H1 (cell line): ENCODE data around the gene OXTR. TPM values are rescaled to one million over a fixed set of nuclear protein-coding genes. Genes with fewer than 3 reads are reported as not detected.

Source experiments
- CTCF ChIA-PET: fragments of 300-600 bp; sonication (Branson Sonifier 250); formaldehyde crosslinking; loops from one replicate; lab custom pipeline; 2021; ENCODE audit not compliant: partially characterized antibody; lab: Charles Lee
- POLR2A ChIA-PET: fragments of 300-600 bp; sonication (Branson Sonifier 250); formaldehyde crosslinking; loops from one replicate; lab custom pipeline; 2021; ENCODE audit warnings: inconsistent platforms; ENCODE audit not compliant: partially characterized antibody; lab: Charles Lee
- DNase-seq, 2 experiments: peaks; one replicate each; pipeline versions ENCODE4 v3.0.0 to v3.0.0-alpha.2; 2010 to 2022; ENCODE audit warnings: low spot score in 2 of 2, low read depth in 1 of 2, mixed read lengths in 1 of 2
- FAIRE-seq: peaks from 2 replicates; lab custom pipeline; 2011; peaks lifted over from hg19 to GRCh38; lab: Jason Lieb, UNC
- H2AFZ ChIP-seq: 2 replicates; pipeline ENCODE4 v1.8.1; 2012; ENCODE audit warnings: low read length, inconsistent platforms
- H2AK5ac ChIP-seq: 2 replicates; pipeline ENCODE4 v1.6.1; 2013; ENCODE audit warnings: low read depth, low read length
- H2BK120ac ChIP-seq: replicated peaks from 2 replicates; pipeline ENCODE3; 2013; ENCODE audit warnings: low read depth, low read length, inconsistent platforms
- H2BK12ac ChIP-seq: 2 replicates; pipeline ENCODE4 v1.6.1; 2013; ENCODE audit warnings: low read depth, low read length
- H2BK15ac ChIP-seq: 2 replicates; pipeline ENCODE4 v1.6.1; 2013; ENCODE audit warnings: low read length
- H2BK20ac ChIP-seq: 2 replicates; pipeline ENCODE4 v1.6.1; 2013; ENCODE audit warnings: low read length
- H2BK5ac ChIP-seq: 2 replicates; pipeline ENCODE4 v1.6.1; 2013; ENCODE audit warnings: low read depth, low read length
- H3K14ac ChIP-seq: 2 replicates; pipeline ENCODE4 v1.6.1; 2013; ENCODE audit warnings: inconsistent platforms; ENCODE audit not compliant: insufficient read length
- H3K18ac ChIP-seq: 2 replicates; pipeline ENCODE4 v1.6.1; 2013; ENCODE audit warnings: low read length; ENCODE audit errors: extremely low read depth
- H3K23ac ChIP-seq: 2 replicates; pipeline ENCODE4 v1.6.1; 2013; ENCODE audit warnings: inconsistent platforms; ENCODE audit not compliant: insufficient read length
- H3K23me2 ChIP-seq: 2 replicates; pipeline ENCODE4 v1.6.1; 2013; ENCODE audit warnings: low read depth, low read length
- H3K27ac ChIP-seq: 2 replicates; pipeline ENCODE4 v1.6.1; 2011; ENCODE audit warnings: low read depth, low read length, inconsistent platforms
- H3K27me3 ChIP-seq, 4 experiments: replicated peaks in 1 of 4; 1 replicate in 1 of 4; 2 replicates in 3 of 4; pipeline versions ENCODE4 v1.6.1 to v1.8.1; 2011 to 2013; ENCODE audit warnings: low read length in 3 of 4, mild to moderate bottlenecking in 3 of 4, inconsistent platforms in 2 of 4, mixed read lengths in 2 of 4, moderate library complexity in 1 of 4; ENCODE audit not compliant: control insufficient read depth in 3 of 4, insufficient read depth in 3 of 4; ENCODE audit errors: extremely low read depth in 1 of 4
- H3K36me3 ChIP-seq, 4 experiments: 2 replicates each; pipeline versions ENCODE4 v1.6.1 to v1.8.1; 2011 to 2013; ENCODE audit warnings: mild to moderate bottlenecking in 4 of 4, low read length in 3 of 4, moderate library complexity in 2 of 4, control low read depth in 1 of 4, inconsistent platforms in 1 of 4; ENCODE audit not compliant: insufficient read depth in 4 of 4, control insufficient read depth in 2 of 4
- H3K4ac ChIP-seq: replicated peaks from 2 replicates; pipeline ENCODE3; 2013; ENCODE audit warnings: low read length, low read depth, mixed read lengths, inconsistent platforms; ENCODE audit not compliant: insufficient read length
- H3K4me1 ChIP-seq, 4 experiments: replicated peaks in 1 of 4; 1 replicate in 1 of 4; 2 replicates in 3 of 4; pipeline versions ENCODE4 v1.6.1 to v1.8.1; 2011 to 2013; ENCODE audit warnings: low read length in 3 of 4, inconsistent platforms in 2 of 4, mixed read lengths in 1 of 4; ENCODE audit not compliant: insufficient read depth in 4 of 4, control insufficient read depth in 3 of 4
- H3K4me2 ChIP-seq, 2 experiments: 2 replicates each; pipeline versions ENCODE4 v1.6.1 to v1.8.1; 2011 to 2013; ENCODE audit warnings: low read depth in 2 of 2, low read length in 2 of 2, control low read depth in 1 of 2, inconsistent platforms in 1 of 2, mild to moderate bottlenecking in 1 of 2; ENCODE audit not compliant: insufficient read depth in 1 of 2
- H3K4me3 ChIP-seq, 4 experiments: fragments of 200-600, 300-600 bp in 1 of 4; sonication (generic), shearing (Covaris generic), sonication (Bioruptor Twin) in 1 of 4; 2 replicates each; pipeline versions ENCODE4 v1.5.1 to v1.8.1; 2011 to 2016; ENCODE audit warnings: low read length in 4 of 4, low read depth in 3 of 4, control low read depth in 2 of 4, inconsistent platforms in 2 of 4, mild to moderate bottlenecking in 2 of 4, mixed read lengths in 1 of 4, moderate library complexity in 1 of 4; ENCODE audit not compliant: insufficient read depth in 2 of 4; ENCODE audit errors: extremely low read depth in 1 of 4
- H3K56ac ChIP-seq: replicated peaks from 2 replicates; pipeline ENCODE3; 2013; ENCODE audit warnings: low read depth, mild to moderate bottlenecking, mixed read lengths, low read length, inconsistent platforms; ENCODE audit not compliant: insufficient read length
- H3K79me1 ChIP-seq: 2 replicates; pipeline ENCODE4 v1.6.1; 2013; ENCODE audit warnings: low read depth, low read length, control low read depth
- H3K79me2 ChIP-seq, 2 experiments: 2 replicates each; pipeline versions ENCODE4 v1.6.1 to v1.8.1; 2012 to 2013; ENCODE audit warnings: low read length in 2 of 2, mild to moderate bottlenecking in 2 of 2, inconsistent platforms in 1 of 2; ENCODE audit not compliant: insufficient read depth in 2 of 2, control insufficient read depth in 1 of 2
- H3K9ac ChIP-seq, 4 experiments: replicated peaks in 1 of 4; 1 replicate in 1 of 4; 2 replicates in 3 of 4; pipeline versions ENCODE4 v1.6.1 to v1.8.1; 2011 to 2013; ENCODE audit warnings: low read depth in 3 of 4, low read length in 3 of 4, control low read depth in 2 of 4, mild to moderate bottlenecking in 2 of 4, moderate library complexity in 2 of 4, inconsistent platforms in 1 of 4; ENCODE audit errors: extremely low read depth in 1 of 4
- H3K9me3 ChIP-seq, 2 experiments: 2 replicates each; pipeline versions ENCODE4 v1.6.1 to v1.8.1; 2012 to 2013; ENCODE audit warnings: mild to moderate bottlenecking in 2 of 2, moderate library complexity in 2 of 2, control low read depth in 1 of 2, inconsistent platforms in 1 of 2, low read depth in 1 of 2, low read length in 1 of 2, mixed read lengths in 1 of 2; ENCODE audit not compliant: insufficient read depth in 2 of 2
- H4K20me1 ChIP-seq, 2 experiments: replicated peaks in 1 of 2; 2 replicates each; pipeline versions ENCODE3 to v1.8.1; 2011 to 2013; ENCODE audit warnings: inconsistent platforms in 2 of 2, low read length in 2 of 2, mild to moderate bottlenecking in 1 of 2; ENCODE audit not compliant: insufficient read depth in 2 of 2, control insufficient read depth in 1 of 2
- H4K5ac ChIP-seq: 2 replicates; pipeline ENCODE4 v1.6.1; 2013; ENCODE audit warnings: low read length, low read depth, mixed read lengths, inconsistent platforms; ENCODE audit not compliant: insufficient read length
- H4K8ac ChIP-seq: 2 replicates; pipeline ENCODE4 v1.8.0; 2013; ENCODE audit warnings: mild to moderate bottlenecking, moderate library complexity, low read length, inconsistent platforms; ENCODE audit not compliant: insufficient read depth; ENCODE audit errors: extremely low read depth
- H4K91ac ChIP-seq: replicated peaks from 2 replicates; pipeline ENCODE3; 2013; ENCODE audit warnings: low read length, mixed read lengths, inconsistent platforms; ENCODE audit not compliant: insufficient read length
- ATF3 ChIP-seq: IDR thresholded peaks from 2 replicates; pipeline ENCODE4 v1.6.1; 2011; ENCODE audit warnings: low read depth, mild to moderate bottlenecking, low read length; ENCODE audit not compliant: insufficient read depth
- FOSL1 ChIP-seq: IDR thresholded peaks from 2 replicates; pipeline ENCODE4 v1.6.1; 2011; ENCODE audit warnings: mild to moderate bottlenecking, low read depth, low read length, moderate library complexity; ENCODE audit not compliant: insufficient read depth
- GABPA ChIP-seq: IDR thresholded peaks from 2 replicates; pipeline ENCODE4 v1.6.1; 2011; ENCODE audit warnings: mild to moderate bottlenecking, low read length, moderate library complexity, borderline replicate concordance; ENCODE audit not compliant: insufficient read depth
- KDM1A ChIP-seq: fragments of 200-600, 300-600 bp; sonication (generic); IDR thresholded peaks from 2 replicates; pipeline ENCODE4 v1.7.1; 2016; ENCODE audit warnings: mild to moderate bottlenecking, low read length, borderline replicate concordance
- TAF7 ChIP-seq: optimal IDR thresholded peaks from 2 replicates; pipeline ENCODE3; 2011; ENCODE audit warnings: low read depth, mild to moderate bottlenecking, inconsistent platforms, low read length, moderate library complexity, borderline replicate concordance
- WGBS, 2 experiments: shearing (Covaris generic) in 1 of 2; methylation state at CpG; one replicate each; pipeline versions ENCODE4 v1.1.6 to v1.1.7; 2013 to 2015; ENCODE audit warnings: low lambda C conversion rate in 2 of 2, mixed read lengths in 2 of 2, inconsistent platforms in 1 of 2, low coverage in 1 of 2, missing lambda C conversion rate in 1 of 2; ENCODE audit not compliant: insufficient replicate concordance in 2 of 2, insufficient coverage in 1 of 2, insufficient read length in 1 of 2; ENCODE audit errors: extremely low coverage in 1 of 2, missing lambda C conversion rate in 1 of 2; 5-methylcytosine and 5-hydroxymethylcytosine counted together
- polyA plus RNA-seq, 7 experiments: library from polyadenylated mRNA; depleted of rRNA in 3 of 7; stranded (reverse) in 5 of 7; unstranded in 2 of 7; fragments of >200 nt in 5 of 7; fragments of 200-250 nt in 2 of 7; gene quantifications; 1 replicate in 5 of 7; 2 replicates in 1 of 7; 4 replicates in 1 of 7; pipeline versions ENCODE4 v1.2.1 to v1.2.3, GENCODE V29; 2011 to 2013; ENCODE audit warnings: missing spikeins in 2 of 7, mixed read lengths in 2 of 7
- total RNA-seq: library from RNA; stranded (reverse); fragmentation: NEBNext Ultra II Directional; extraction: Animal tissue kit (Norgen Biotek cat#: 25700); gene quantifications from 2 replicates; pipeline ENCODE4 v1.2.1, GENCODE V29; 2021

OXTR gene
- total and polyA plus RNA-seq, 2 of the 8 experiments (the other 6 are each of a cell fraction or from before 2014, with no cell fraction given) = 0.77 to 2.3 TPM

DNA sequence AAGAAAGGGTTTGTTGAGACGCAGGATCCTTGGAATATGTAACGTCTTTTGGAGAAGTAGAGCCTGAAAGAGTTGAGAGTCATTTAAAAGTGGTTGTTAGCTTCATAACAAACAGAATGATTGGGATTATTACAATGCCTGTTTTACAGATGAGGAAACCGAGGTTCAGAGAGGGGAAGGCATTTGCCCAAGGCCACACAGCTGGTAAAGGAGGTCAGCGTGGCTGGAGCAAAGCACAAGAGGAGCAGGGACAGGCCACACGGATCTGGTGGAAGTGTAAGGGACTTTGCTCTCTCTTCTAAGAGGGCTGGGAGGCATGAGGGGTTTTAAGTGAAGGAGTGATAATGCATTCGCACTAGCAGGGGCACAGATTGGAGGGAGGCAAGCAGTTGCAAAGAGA lies 6.2 kb upstream of the OXTR start:
- Histone ChIP-seq H4K5ac (no peak overlapping the region), H2AFZ (no peak overlapping the region), H3K56ac (no peak overlapping the region), H3K4ac (no peak overlapping the region), H4K8ac (no peak overlapping the region), H3K18ac (no peak overlapping the region), H2BK120ac (no peak overlapping the region), H2BK5ac (no peak overlapping the region), H3K79me2 (no peaks in the 10 kb centered on the region), H3K23me2 (no peaks in the 10 kb centered on the region), H3K9me3 (no peaks in the 10 kb centered on the region), H3K79me1 (no peaks in the 10 kb centered on the region; the same call in 1 of the 2 replicates), H3K27ac (no peak overlapping the region), H3K27me3 (no peaks in the 10 kb centered on the region), H2AK5ac (no peak overlapping the region), H3K14ac (no peak overlapping the region), H3K4me3 (no peak overlapping the region), H4K20me1 (peaks cover 0 to 1% of the 10 kb centered on the region in 2 experiments), H3K4me1 (peaks cover 0 to 4% (median 0%) of the 10 kb centered on the region in 4 experiments; a peak in 1 of 7 replicates), H2BK15ac (no peak overlapping the region), H3K4me2 (no peak overlapping the region), H2BK20ac (no peak overlapping the region; the same call in 1 of the 2 replicates), H4K91ac (no peak overlapping the region), H3K9ac (no peak overlapping the region), H3K36me3 (no peaks in the 10 kb centered on the region), H2BK12ac (no peak overlapping the region), H3K23ac (no peak overlapping the region)
- TF ChIP-seq TAF7 (no peak), FOSL1 (no peak), ATF3 (no peak), GABPA (no peak), KDM1A (no peak)
- no peak for FAIRE-seq
- peak in 1 of 2 experiments; percentile 28 for DNase-seq
- 88% methylated on average over 6 of the region's 6 CpGs; no CpG with 5 or more reads in 1 of the 2 experiments for WGBS, 2 experiments
- POLR2A ChIA-PET = no interaction called here
- CTCF ChIA-PET = interaction anchor here (1.2 kb wide), 1 partner anchor 16 kb away, joined by 3 read pairs; no protein-coding TSS in a partner anchor
